Measurements from ENCODE around the gene MAX.

- TF ChIP-seq EP300 (IDR thresholded peaks at IDR 0.05): no peak
- TF ChIP-seq POLR2A (IDR thresholded peaks at IDR 0.05): peak; percentile 43
Observed at GRCh38 chr14:65102441-65103149, at the start of gene MAX.
